Measurements from ENCODE around the gene BCL2L13.

The BCL2L13 gene

DNA sequence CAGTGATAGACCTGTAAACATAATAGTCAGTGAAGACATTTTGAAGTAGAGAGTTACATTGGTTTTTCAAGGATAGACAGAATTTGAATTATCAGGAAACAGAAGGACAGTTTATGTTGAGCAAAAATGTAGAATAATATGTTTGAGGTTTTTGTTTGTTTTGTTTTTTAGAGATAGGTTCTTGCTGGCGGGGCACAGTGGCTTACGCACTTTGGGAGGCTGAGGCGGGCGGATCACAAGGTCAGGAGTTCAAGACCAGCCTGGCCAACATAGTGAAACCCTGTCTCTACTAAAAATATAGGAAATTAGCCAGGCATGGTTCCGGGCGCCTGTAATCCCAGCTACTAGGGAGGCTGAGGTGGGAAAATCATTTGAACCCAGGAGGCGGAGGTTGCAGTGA is 35.6 kb downstream of the BCL2L13 start:
- DNase-seq (ENCODE audit: low read depth in 1 of 2, low spot score in 1 of 2): no peak
- TF ChIP-seq GABPA (IDR thresholded peaks at IDR 0.05; ENCODE audit: low read depth): no peak
- TF ChIP-seq CTCF (IDR thresholded peaks at IDR 0.05; ENCODE audit: insufficient read depth, low read length): no peak
- no peak for TF ChIP-seq POLR2AphosphoS5 (IDR thresholded peaks at IDR 0.05; ENCODE audit: low read depth)
- TF ChIP-seq, protein P1, sequence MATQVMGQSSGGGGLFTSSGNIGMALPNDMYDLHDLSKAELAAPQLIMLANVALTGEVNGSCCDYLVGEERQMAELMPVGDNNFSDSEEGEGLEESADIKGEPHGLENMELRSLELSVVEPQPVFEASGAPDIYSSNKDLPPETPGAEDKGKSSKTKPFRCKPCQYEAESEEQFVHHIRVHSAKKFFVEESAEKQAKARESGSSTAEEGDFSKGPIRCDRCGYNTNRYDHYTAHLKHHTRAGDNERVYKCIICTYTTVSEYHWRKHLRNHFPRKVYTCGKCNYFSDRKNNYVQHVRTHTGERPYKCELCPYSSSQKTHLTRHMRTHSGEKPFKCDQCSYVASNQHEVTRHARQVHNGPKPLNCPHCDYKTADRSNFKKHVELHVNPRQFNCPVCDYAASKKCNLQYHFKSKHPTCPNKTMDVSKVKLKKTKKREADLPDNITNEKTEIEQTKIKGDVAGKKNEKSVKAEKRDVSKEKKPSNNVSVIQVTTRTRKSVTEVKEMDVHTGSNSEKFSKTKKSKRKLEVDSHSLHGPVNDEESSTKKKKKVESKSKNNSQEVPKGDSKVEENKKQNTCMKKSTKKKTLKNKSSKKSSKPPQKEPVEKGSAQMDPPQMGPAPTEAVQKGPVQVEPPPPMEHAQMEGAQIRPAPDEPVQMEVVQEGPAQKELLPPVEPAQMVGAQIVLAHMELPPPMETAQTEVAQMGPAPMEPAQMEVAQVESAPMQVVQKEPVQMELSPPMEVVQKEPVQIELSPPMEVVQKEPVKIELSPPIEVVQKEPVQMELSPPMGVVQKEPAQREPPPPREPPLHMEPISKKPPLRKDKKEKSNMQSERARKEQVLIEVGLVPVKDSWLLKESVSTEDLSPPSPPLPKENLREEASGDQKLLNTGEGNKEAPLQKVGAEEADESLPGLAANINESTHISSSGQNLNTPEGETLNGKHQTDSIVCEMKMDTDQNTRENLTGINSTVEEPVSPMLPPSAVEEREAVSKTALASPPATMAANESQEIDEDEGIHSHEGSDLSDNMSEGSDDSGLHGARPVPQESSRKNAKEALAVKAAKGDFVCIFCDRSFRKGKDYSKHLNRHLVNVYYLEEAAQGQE (IDR thresholded peaks at IDR 0.05; ENCODE audit: insufficient replicate concordance, low read depth): no peak
- Histone ChIP-seq H3K4me3 (replicated peaks; ENCODE audit: insufficient read depth, low read length) (no peak overlapping the region), H3K27ac (replicated peaks) (peak overlapping the region; percentile 78), H3K27me3 (ENCODE audit: insufficient read depth, poor library complexity, severe bottlenecking) (no peaks in the 10 kb centered on the region)

DNA sequence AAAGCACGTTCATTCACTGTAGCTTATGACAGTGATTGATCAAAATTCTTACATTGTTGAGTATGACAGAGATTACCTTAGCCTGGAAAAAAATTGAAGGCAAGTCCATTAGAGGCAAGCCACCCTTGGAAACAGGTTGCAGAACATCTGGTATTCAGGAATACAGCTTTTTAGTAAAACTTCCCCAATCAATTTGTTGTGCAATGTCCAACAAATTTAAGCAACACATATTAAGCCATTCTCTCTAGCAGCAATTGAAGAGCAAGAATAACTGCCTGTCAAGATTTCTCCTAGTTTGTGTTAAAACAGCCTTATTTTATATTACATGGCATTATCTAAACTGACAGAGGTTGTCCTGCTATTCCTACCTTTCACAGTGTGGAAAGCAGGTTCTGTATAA is 37.0 kb downstream of the BCL2L13 start:
- DNase-seq (ENCODE audit: low read depth in 1 of 2, low spot score in 1 of 2): peak; percentile 48 to 60
- no peak for TF ChIP-seq GABPA (IDR thresholded peaks at IDR 0.05; ENCODE audit: low read depth)
- TF ChIP-seq SPI1 (IDR thresholded peaks at IDR 0.05; ENCODE audit: borderline replicate concordance, low read depth): no peak; the same call in 1 of the 2 replicates
- Histone ChIP-seq H3K27ac (replicated peaks) (peak overlapping the region; percentile 78), H3K4me3 (replicated peaks; ENCODE audit: insufficient read depth, low read length) (no peak overlapping the region), H3K27me3 (ENCODE audit: insufficient read depth, poor library complexity, severe bottlenecking) (no peaks in the 10 kb centered on the region)

- TF ChIP-seq CTCF (IDR thresholded peaks at IDR 0.05; ENCODE audit: insufficient read depth, low read length): no peak
- TF ChIP-seq, protein P1 (IDR thresholded peaks at IDR 0.05; ENCODE audit: insufficient replicate concordance, low read depth): no peak
- TF ChIP-seq SPI1 (IDR thresholded peaks at IDR 0.05; ENCODE audit: borderline replicate concordance, low read depth): no peak
- TF ChIP-seq GABPA (IDR thresholded peaks at IDR 0.05; ENCODE audit: low read depth): no peak
- no peak for TF ChIP-seq POLR2AphosphoS5 (IDR thresholded peaks at IDR 0.05; ENCODE audit: low read depth)
- no peaks in the 10 kb centered on the region for H3K27me3 ChIP-seq (ENCODE audit: insufficient read depth, poor library complexity, severe bottlenecking)
- no peak overlapping the region for H3K4me3 ChIP-seq (replicated peaks; ENCODE audit: insufficient read depth, low read length)
- DNase-seq (ENCODE audit: low read depth in 1 of 2, low spot score in 1 of 2): no peak
- H3K27ac ChIP-seq (replicated peaks): no peak overlapping the region
Observed at GRCh38 chr22:17678817-17679385, 40.3 kb downstream of the BCL2L13 start.

DNA sequence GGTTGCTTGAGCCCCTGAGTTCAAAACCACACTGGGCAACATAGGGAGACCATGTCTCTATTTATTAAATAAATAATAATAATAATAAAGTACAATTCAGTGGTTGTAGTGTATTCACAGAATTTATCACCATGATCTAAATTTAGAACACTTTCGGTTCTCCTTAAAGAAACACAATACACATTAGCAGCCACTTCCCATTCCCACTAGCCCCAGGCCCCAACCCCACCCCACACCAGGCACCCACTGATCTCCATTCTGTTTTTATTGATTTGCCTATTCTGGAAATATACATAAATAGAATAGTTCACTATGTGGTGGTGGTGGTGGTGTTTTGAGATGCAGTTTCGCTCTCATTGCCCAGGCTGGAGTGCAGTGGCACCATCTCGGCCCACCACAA is 45.7 kb downstream of the BCL2L13 start:
- Histone ChIP-seq H3K4me3 (replicated peaks; ENCODE audit: insufficient read depth, low read length) (no peak overlapping the region), H3K27me3 (ENCODE audit: insufficient read depth, poor library complexity, severe bottlenecking) (no peaks in the 10 kb centered on the region), H3K27ac (replicated peaks) (no peak overlapping the region)
- TF ChIP-seq GABPA (IDR thresholded peaks at IDR 0.05; ENCODE audit: low read depth): no peak
- TF ChIP-seq POLR2AphosphoS5 (IDR thresholded peaks at IDR 0.05; ENCODE audit: low read depth): no peak
- TF ChIP-seq CTCF (IDR thresholded peaks at IDR 0.05; ENCODE audit: insufficient read depth, low read length): no peak
- TF ChIP-seq, protein P1 (IDR thresholded peaks at IDR 0.05; ENCODE audit: insufficient replicate concordance, low read depth): no peak
- TF ChIP-seq SPI1 (IDR thresholded peaks at IDR 0.05; ENCODE audit: borderline replicate concordance, low read depth): no peak
- no peak for DNase-seq (ENCODE audit: low read depth in 1 of 2, low spot score in 1 of 2)
